Effector CD4-positive, alpha-beta T cell (primary cell): ENCODE data around the gene NPHS2. TPM values are rescaled to one million over a fixed set of nuclear protein-coding genes. Genes with fewer than 3 reads are reported as not detected.

ENCODE experiments used
- DNase-seq: peaks from one replicate; pipeline ENCODE4 v3.0.0-alpha.2; 2020
- total RNA-seq: gene quantifications from one replicate; lab custom pipeline; 2026; lab: John Stamatoyannopoulos, UW

NPHS2 gene
- total RNA-seq = not detected

- DNase-seq = no peak
These were observed at the start of gene NPHS2 for GRCh38 chr1:179575497-179576314. TSS of gene NPHS2 (minus strand) at chr1:179575948. CDS start at chr1:179575864, 84 bp downstream.

- DNase-seq = no peak
These were observed 36.6 kb upstream of the NPHS2 start for GRCh38 chr1:179612361-179612760.

DNA sequence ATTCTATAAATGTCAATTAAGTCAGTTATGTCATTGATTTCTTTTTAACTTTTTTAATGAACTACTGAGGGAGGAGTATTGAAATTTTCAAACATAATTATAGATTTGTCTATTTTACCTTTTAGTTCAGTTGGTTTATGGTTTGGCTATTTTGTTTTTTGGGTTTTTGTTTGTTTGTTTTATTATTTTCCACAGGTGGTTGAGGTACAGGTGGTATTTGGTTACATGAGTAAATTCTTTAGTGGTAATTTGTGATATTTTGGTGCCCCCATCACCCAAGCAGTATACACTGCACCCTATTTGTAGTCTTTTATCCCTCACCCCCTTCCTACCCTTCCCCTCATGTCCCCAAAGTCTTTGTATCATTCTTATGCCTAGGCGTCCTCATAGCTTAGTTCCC, 25.3 kb upstream of the NPHS2 start:
- DNase-seq = no peak

DNA sequence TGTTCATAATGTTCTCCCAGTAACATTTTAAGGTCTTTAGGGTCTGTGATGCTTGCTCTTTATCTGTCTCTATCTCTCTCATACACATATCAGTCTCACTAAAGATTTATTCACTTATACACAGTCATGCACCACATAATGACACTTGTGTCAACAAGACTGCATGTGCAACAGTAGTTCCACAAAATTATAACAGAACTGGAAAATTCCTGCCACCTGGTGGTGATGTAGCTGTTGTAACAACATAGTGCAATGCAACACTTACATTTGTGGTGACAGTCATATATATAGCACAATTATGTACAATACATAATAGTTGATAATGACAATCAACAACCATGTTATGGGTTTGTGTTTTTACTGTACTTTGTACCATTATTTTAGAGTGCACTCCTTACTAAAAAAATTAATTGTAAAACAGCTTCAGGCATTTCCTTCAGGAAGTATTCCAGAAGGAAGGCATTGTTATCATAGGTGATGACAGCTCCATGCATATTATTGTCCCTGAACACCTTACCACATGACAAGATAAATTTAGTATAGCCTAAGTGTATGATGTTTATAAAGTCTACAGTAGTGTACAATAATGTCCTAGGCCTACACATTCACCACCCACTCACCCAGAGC, 24.0 kb upstream of the NPHS2 start:
- DNase-seq = no peak

DNA sequence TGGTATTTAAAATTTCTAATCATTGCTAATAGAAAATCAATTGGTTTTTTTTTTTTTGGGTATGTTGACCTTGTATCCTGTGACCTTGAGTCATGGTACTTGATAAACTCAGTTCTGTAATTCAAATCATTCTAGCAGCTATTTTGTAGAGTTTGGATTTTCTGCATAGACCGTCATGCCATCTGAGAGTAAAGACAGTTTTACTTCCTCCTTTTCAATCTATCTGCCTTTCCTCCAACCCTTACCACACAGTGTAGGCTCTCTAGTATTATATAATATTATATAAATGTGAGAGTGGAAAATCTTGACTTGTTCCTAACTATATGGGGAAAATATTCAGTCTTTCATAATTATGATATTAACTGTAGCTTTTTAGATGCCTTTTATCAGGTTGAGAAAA, 22.9 kb upstream of the NPHS2 start:
- DNase-seq = no peak

DNA sequence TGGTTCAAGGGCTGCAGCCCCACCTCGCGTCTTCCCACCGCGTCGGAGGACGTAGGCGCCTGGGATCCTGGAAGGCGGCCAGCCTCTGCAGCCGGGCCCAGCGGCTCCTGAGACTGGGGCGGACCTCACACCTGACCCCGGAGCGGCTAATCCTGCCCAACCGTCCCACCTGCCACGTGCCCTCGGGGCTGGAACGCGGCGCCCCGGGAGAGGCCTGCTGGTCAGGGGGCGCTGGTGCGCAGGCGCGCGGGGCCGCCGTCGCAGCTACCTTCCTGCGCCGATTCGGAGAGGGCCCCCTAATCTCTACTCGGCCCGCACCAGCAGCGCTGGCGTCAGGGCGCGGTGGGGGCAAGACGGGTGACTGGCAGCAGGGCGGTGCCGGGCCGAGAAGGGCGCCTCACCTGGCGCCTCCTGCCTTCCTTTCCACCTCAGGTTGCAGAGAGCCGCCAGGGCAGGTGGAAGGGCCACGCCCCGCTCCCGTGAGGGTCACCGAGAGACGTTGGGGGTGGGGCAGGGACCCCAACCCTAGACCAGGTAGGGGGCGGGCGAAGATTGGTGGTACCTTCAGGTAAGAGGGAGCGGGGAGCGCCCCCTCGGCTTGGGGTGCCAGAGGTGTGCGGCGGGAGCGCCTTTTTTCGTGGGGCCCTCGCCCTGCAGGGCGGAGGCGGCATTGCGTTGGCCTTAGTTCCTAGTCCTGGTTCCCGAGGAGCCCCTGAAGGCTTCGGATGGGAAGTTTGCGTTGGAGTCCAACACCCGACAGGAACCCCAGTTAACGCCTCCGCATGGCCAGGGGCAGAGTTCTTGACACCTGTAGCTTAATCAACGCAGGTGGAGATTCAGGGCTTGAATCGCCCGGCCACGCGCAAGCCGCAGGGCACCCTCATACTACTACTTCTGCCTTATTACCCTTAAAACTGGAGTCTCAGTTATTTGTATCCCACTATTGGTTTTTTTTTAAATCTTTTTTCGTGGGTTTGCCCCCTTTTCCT, 16.1 kb upstream of the NPHS2 start, which contains the start of gene TDRD5:
Gene TDRD5 (plus strand): TSS at position 241 of the 989 bp plus-strand sequence. CDS start 784 bp downstream, outside the sequence.
- DNase-seq = no peak

DNA sequence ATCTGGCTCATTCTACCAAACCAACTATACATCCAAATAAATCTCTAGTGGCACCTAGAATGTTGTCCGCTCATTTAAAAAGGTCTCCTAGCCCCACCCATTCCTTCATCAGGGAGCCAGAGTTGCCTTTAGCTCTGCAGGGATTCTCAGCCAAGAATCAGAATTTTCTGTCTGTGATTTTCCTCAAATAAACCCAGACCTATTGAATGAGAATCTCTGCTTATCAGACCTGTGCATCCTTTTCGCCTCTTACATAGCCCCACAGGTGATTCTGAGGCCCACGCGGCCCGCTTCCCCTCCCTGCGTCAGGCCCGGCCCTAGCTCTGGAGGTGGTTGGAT, 15.5 kb upstream of the NPHS2 start:
- DNase-seq = no peak

GRCh38 chr1:179590671-179591070, 14.9 kb upstream of the NPHS2 start:
- no peak for DNase-seq

DNA sequence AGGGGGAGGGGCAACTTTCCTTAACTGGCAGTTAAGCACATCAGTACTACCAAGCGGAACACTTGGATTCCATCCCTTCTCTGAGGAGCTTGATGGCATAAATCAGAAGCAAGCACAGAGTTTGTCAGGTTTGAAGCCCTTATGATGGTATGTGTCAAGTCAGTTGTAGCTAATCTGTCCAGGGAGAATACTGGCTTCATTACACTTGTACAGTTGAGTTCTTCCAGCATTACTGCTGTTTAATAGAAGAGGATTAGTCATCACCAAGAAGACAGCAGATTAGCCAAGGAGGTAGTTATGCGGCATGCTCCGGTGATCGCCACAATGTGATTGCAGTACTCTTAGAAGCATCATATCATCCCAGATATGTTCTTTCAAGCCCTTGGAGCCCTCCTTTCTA, 13.8 kb upstream of the NPHS2 start:
- no peak for DNase-seq

GRCh38 chr1:179588425-179589024, 12.8 kb upstream of the NPHS2 start:
- no peak for DNase-seq

DNA sequence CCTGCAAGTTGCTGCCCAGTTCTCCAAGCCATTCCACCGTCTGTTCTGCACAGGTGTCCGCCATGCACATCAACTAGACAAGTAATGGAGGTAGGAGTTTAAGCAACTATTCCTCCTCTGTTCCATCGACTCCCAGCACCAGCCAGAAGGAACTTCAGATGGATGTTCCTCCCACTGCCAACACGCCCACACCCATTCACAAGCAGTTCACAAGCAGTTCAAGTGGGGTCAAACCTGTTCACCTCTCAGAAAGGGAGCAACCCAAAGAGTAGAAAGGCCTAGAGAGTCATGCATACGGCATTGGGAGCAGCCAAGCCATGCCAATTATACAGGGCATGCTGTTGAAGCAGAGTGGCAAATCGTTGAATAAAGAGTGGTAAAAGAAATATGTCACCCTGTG, 11.6 kb upstream of the NPHS2 start:
- no peak for DNase-seq

DNA sequence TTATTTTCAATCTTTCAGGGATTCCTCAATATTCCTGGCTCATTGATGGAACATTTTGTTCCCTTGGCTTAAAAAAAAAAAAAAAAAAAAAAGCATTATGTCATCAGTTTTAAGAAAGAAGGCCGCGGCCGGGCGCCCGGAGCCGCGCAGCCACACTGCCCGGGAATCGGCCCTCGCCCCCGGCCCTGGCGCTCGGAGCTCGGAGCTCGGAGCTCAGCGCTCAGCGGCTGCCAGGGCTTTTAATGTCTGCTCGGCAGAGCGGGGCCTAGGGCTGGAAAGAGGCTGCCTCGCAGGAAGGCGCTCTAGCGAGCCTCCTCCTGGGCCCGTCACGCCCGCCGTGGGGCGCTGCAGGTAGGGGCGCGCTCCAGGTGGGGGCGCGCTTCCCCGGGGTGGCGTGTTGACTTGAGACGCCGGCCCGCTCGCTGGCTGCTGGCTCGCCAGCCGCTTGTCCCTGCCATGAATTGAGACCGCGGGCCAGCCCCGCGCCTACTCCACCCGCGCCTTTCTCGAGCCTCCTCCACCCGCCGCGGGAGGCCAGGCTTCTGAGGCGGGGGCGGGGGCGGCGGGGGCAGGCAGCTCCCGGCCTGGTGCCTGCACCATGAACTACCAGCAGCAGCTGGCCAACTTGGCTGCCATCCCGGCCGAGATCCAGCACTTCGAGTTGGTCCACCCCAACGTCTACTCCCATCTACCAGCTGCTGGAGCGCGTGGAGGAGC, 10.5 kb upstream of the NPHS2 start:
- DNase-seq = no peak

DNA sequence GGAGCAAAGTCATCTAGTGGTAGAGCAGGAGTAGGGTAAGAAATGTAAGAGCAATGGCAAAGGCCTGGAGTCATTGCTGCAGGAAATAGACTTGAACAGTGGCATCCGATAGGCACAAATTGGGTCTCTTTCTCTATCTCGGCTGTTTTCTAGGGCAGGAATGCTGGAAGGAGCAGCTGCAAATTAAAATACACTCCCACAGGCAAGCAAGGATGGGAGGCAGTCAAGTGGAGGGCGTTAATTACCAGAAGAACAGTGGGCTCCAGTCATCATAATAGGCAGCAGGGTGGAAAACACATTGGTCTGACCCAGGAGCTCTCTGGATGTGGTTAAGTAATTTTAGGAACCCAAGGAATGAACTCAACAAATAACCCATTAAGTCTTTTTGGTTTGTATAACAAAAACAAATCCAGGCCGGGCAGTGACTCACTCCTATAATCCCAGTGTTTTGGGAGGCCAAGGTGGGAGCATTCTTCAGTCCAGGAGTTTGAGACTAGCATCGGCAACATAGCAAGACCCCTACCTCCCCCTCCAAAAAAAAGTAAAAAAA, 8.1 kb upstream of the NPHS2 start:
- no peak for DNase-seq

- DNase-seq = no peak
These were observed 761 bp upstream of the NPHS2 start for GRCh38 chr1:179576509-179576908.

DNA sequence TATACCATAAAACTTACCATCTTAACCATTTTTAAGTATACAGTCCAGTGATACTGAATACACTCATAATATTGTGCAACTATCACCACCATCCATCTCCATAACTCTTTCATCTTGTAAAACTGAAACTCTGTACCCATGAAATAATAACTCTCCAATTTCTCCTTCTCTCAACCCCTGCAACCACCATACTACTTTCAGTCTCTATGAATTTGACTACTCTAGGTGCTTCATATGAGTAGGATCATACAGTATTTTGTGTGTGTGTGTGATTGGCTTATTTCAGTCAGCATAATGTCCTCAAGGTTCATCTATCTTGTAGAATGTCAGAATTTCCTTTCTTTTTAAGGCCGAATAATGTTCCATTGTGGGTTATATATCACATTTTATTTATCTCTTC, 17.7 kb downstream of the NPHS2 start:
- DNase-seq = no peak

GRCh38 chr1:179554427-179554826, 21.3 kb downstream of the NPHS2 start:
- no peak for DNase-seq

DNA sequence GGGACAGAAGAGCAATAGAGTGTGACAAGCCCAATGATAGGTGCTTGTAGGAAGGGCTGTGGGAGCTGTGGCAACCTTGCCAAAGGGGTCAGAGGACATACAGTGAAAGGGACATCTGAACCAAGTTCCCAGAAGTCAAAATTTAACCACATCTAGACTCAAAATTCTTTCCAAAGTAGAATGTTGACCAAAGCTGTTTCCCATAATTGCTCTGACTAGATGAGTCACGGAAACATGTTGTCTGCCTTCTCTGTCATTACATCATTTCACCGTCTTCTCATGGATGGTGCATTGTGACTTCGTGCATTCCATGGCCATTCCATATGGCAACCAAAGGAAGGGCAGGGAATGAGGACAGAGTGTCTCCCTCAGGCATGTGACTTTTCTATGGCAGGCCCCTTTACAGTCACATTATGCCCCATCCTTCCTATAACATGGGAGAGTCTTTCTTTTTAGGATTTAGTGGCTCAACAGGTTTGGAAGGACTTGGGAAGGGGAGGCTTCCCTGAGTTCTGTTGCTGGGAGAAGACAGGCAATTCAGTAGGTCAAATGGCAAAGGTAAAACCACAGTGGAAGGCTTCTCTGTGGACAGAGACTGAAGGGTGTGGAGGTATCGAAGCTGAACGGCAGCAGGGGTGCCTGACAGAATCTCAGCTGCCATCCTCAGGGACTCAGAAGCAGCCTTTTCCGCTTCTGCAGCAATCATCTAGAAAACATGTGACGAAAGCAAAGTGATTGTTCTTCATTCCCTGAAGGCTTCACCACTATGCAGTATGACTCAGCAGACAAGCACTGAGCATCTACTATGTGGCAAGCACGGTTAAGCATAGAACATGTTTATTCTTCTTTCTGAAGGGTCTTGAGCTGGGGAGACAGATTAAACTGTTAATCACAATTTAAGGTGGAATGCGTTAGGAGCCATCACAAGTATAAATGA, 24.7 kb downstream of the NPHS2 start:
- DNase-seq = no peak

DNA sequence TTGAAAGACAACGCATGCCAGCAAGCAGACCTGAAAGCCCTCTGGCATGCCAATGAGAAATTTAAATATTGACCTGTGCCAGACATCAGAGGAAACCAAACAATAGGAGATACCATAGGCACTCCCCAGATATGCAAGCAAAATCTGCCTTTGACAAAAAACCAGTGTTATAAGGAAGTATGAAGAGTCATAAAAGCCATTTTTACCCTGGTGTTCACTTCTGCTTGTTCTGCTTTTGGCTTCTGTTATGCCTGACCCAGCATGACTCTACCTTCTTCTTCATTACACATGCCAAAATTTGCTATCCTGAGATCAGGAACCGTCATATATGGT, 26.4 kb downstream of the NPHS2 start:
- DNase-seq = no peak

DNA sequence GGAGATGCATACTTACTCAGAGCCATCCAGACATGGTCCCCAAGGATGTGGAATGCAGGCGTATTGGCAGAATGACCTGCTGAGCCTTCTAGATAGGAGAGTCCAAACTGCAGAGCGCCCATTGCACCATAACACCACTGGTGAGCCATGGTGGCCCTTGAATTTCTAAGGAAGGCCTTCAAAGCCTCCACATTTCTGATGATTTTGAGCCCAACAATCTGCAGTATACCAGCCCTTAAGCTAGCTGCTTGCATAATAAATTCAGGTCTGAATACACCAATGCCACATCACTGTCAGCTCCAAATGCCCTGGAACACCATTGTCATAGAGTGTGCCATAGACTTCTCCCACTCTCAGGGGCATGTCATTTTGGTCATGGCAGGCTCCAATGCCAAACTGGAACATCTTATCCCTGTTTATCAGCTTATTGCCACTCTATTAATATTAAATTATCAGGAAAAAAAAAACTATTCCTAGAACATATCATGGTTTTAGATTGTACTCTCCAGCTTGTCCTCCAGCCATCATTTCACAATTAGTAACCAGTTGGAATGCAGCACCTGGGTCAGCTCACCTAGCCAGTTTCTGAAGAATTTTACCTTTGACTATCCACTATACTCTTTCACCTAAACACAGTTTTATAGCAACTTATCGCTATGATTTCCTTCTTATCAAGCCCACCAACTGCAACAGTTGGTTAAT, 26.9 kb downstream of the NPHS2 start:
- no peak for DNase-seq

DNA sequence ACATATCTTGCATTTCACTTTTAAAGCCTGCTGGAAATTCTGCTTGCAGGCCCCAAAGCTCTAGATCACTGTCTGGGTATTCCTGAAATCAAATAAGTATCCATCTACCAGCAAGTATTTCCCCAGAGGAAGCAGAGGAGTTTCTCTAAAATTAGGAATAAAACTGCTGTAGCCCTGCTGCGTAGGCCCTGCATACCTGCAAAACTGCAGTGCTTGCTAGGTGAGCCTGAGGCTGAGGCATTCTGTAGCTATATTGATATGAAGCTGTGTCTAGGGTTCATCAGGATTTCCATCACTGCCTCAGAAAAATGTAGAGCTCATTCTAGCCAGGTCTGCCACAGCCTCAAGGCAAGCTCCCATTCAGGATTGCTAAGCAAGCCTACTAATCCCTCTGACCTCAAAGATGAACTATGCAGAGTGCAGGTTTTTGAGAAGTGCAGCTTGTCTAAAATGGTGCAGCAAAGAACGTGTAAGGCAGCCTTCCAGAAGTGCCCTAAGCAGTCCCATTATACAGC, 28.7 kb downstream of the NPHS2 start:
- no peak for DNase-seq
